K562 (cell line): ENCODE results near the gene PKLR. TPM values are rescaled to one million over a fixed set of nuclear protein-coding genes. Genes with fewer than 3 reads are reported as not detected.

ENCODE experiments used
- E2F5 ChIP-seq: sonication (generic); formaldehyde crosslinking; IDR thresholded peaks from 2 replicates; pipeline ENCODE4 v1.8.0; 2022; ENCODE audit warnings: mild to moderate bottlenecking, missing genetic modification reagents
- E2F8 ChIP-seq: fragments of 450-650 bp; IDR thresholded peaks from 2 replicates; pipeline ENCODE4 v1.7.1; 2018; ENCODE audit warnings: mild to moderate bottlenecking, low read depth; ENCODE audit not compliant: partially characterized antibody
- HIVEP1 ChIP-seq: fragments of 250-450 bp; sonication (Bioruptor Pico); IDR thresholded peaks from 2 replicates; pipeline ENCODE4 v1.4.0; 2020; ENCODE audit warnings: mild to moderate bottlenecking
- ILK ChIP-seq: fragments of 450-650 bp; IDR thresholded peaks from 2 replicates; pipeline ENCODE4 v1.6.1; 2016; ENCODE audit warnings: missing genetic modification characterization, low read depth, mild to moderate bottlenecking, missing compliant biosample characterization, moderate library complexity, borderline replicate concordance
- KLF1 ChIP-seq: fragments of 450-650 bp; IDR thresholded peaks from 2 replicates; pipeline ENCODE4 v1.6.1; 2016; ENCODE audit warnings: missing genetic modification characterization, missing compliant biosample characterization
- MBD2 ChIP-seq: sonication (generic); IDR thresholded peaks from 2 replicates; pipeline ENCODE4 v1.6.1; 2016; ENCODE audit warnings: low read depth, borderline replicate concordance
- NR2C2 ChIP-seq, 2 experiments: fragments of 200-800 bp in 1 of 2; sonication (Bioruptor generic) in 1 of 2; sonication (generic) in 1 of 2; formaldehyde crosslinking in 1 of 2; IDR thresholded peaks; 2 replicates each; pipeline versions ENCODE4 v1.6.1 to v1.8.0; 2016 to 2022; ENCODE audit warnings: mild to moderate bottlenecking in 1 of 2, missing compliant biosample characterization in 1 of 2, missing genetic modification characterization in 1 of 2, missing genetic modification reagents in 1 of 2
- RBM34 ChIP-seq: fragments of 200-400 bp; formaldehyde crosslinking; IDR thresholded peaks from 2 replicates; pipeline ENCODE4 v1.6.1; 2018; ENCODE audit warnings: low read length, borderline replicate concordance; ENCODE audit not compliant: insufficient read depth
- SIN3B ChIP-seq: fragments of 450-650 bp; IDR thresholded peaks from 2 replicates; pipeline ENCODE4 v1.6.1; 2017; ENCODE audit warnings: low read depth, mild to moderate bottlenecking, moderate library complexity
- polyA plus RNA-seq, 8 experiments: library from polyadenylated mRNA; depleted of rRNA in 4 of 8; stranded (reverse) in 5 of 8; unstranded in 3 of 8; fragments of >200 nt; fragmentation: Nextera tagmentation in 2 of 8; fragmentation: Illumina TruSeq in 1 of 8; extraction: Ambion mirVana in 2 of 8; extraction: Trizol in 1 of 8; gene quantifications; 2 replicates each; pipeline versions ENCODE4 v1.2.1 to v1.2.3, GENCODE V29; 2011 to 2014; ENCODE audit warnings: inconsistent platforms in 1 of 8, missing spikeins in 1 of 8
- total RNA-seq, 7 experiments: library from RNA; depleted of rRNA in 6 of 7; stranded (reverse); fragments of >200 nt in 6 of 7; fragmentation: Illumina TruSeq in 2 of 7; extraction: Trizol in 2 of 7; gene quantifications; 2 replicates each; pipeline versions ENCODE4 v1.2.1 to v1.2.3, GENCODE V29; 2011 to 2021; ENCODE audit warnings: low replicate concordance in 1 of 7
- TF ChIP-seq, protein P1 (sequence below), 2 experiments: fragments of 450-650 bp; formaldehyde crosslinking in 1 of 2; IDR thresholded peaks; 2 replicates each; pipeline versions ENCODE4 v1.4.0 to v1.6.1; 2014 to 2020; ENCODE audit warnings: mild to moderate bottlenecking in 2 of 2, borderline replicate concordance in 1 of 2, low read depth in 1 of 2

The PKLR gene
- total and polyA plus RNA-seq, 9 of the 15 experiments (the other 6 are each of a cell fraction or from before 2014, with no cell fraction given): 10.7 to 78.4 (median 38.2) TPM

- no peak for TF ChIP-seq ILK (tag)
- no peak for TF ChIP-seq SIN3B
- TF ChIP-seq HIVEP1: no peak
- TF ChIP-seq NR2C2 (CRISPR knock-in tag; IDR thresholded peaks at IDR 0.05): 0 out of 2 replicates have a peak, but pooled peaks have one; percentile 14
- TF ChIP-seq NR2C2 (tag; IDR thresholded peaks at IDR 0.05): peak; percentile 44; the same call in 1 of the 2 replicates
- no peak for TF ChIP-seq KLF1 (tag)
- 0 out of 2 replicates have a peak, but pooled peaks have one; percentile 10 for TF ChIP-seq RBM34
- TF ChIP-seq E2F8: no peak
- peak; percentile 76 for TF ChIP-seq MBD2
- no peak for TF ChIP-seq E2F5 (CRISPR knock-in tag)
- TF ChIP-seq, protein P1, sequence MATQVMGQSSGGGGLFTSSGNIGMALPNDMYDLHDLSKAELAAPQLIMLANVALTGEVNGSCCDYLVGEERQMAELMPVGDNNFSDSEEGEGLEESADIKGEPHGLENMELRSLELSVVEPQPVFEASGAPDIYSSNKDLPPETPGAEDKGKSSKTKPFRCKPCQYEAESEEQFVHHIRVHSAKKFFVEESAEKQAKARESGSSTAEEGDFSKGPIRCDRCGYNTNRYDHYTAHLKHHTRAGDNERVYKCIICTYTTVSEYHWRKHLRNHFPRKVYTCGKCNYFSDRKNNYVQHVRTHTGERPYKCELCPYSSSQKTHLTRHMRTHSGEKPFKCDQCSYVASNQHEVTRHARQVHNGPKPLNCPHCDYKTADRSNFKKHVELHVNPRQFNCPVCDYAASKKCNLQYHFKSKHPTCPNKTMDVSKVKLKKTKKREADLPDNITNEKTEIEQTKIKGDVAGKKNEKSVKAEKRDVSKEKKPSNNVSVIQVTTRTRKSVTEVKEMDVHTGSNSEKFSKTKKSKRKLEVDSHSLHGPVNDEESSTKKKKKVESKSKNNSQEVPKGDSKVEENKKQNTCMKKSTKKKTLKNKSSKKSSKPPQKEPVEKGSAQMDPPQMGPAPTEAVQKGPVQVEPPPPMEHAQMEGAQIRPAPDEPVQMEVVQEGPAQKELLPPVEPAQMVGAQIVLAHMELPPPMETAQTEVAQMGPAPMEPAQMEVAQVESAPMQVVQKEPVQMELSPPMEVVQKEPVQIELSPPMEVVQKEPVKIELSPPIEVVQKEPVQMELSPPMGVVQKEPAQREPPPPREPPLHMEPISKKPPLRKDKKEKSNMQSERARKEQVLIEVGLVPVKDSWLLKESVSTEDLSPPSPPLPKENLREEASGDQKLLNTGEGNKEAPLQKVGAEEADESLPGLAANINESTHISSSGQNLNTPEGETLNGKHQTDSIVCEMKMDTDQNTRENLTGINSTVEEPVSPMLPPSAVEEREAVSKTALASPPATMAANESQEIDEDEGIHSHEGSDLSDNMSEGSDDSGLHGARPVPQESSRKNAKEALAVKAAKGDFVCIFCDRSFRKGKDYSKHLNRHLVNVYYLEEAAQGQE (IDR thresholded peaks at IDR 0.05; ENCODE audit: borderline replicate concordance): peak; percentile 86
- TF ChIP-seq, protein P1 (CRISPR knock-in tag; IDR thresholded peaks at IDR 0.05; ENCODE audit: low read depth): peak; percentile 80; the same call in 1 of the 2 replicates
These were observed 45.8 kb downstream of the PKLR start, which contains the start of gene ENTREP3 (continued) for GRCh38 chr1:155255243-155256007.
